H1 (cell line): ENCODE measurements around the gene CPNE4. TPM values are rescaled to one million over a fixed set of nuclear protein-coding genes. Genes with fewer than 3 reads are reported as not detected.
"Not testable (repeated sequence)": the region's sequence is repeated elsewhere in the genome, so short reads cannot be mapped to it uniquely, and the experiment has no call there.

Experiments
- CTCF ChIA-PET: fragments of 300-600 bp; sonication (Branson Sonifier 250); formaldehyde crosslinking; loops from one replicate; lab custom pipeline; 2021; ENCODE audit not compliant: partially characterized antibody; lab: Charles Lee
- POLR2A ChIA-PET: fragments of 300-600 bp; sonication (Branson Sonifier 250); formaldehyde crosslinking; loops from one replicate; lab custom pipeline; 2021; ENCODE audit warnings: inconsistent platforms; ENCODE audit not compliant: partially characterized antibody; lab: Charles Lee
- DNase-seq, 2 experiments: peaks; one replicate each; pipeline versions ENCODE4 v3.0.0 to v3.0.0-alpha.2; 2010 to 2022; ENCODE audit warnings: low spot score in 2 of 2, low read depth in 1 of 2, mixed read lengths in 1 of 2
- FAIRE-seq: peaks from 2 replicates; lab custom pipeline; 2011; peaks lifted over from hg19 to GRCh38; lab: Jason Lieb, UNC
- H2AFZ ChIP-seq: 2 replicates; pipeline ENCODE4 v1.8.1; 2012; ENCODE audit warnings: low read length, inconsistent platforms
- H2AK5ac ChIP-seq: 2 replicates; pipeline ENCODE4 v1.6.1; 2013; ENCODE audit warnings: low read depth, low read length
- H2BK120ac ChIP-seq: replicated peaks from 2 replicates; pipeline ENCODE3; 2013; ENCODE audit warnings: low read depth, low read length, inconsistent platforms
- H2BK12ac ChIP-seq: 2 replicates; pipeline ENCODE4 v1.6.1; 2013; ENCODE audit warnings: low read depth, low read length
- H2BK15ac ChIP-seq: 2 replicates; pipeline ENCODE4 v1.6.1; 2013; ENCODE audit warnings: low read length
- H2BK20ac ChIP-seq: 2 replicates; pipeline ENCODE4 v1.6.1; 2013; ENCODE audit warnings: low read length
- H2BK5ac ChIP-seq: 2 replicates; pipeline ENCODE4 v1.6.1; 2013; ENCODE audit warnings: low read depth, low read length
- H3K14ac ChIP-seq: 2 replicates; pipeline ENCODE4 v1.6.1; 2013; ENCODE audit warnings: inconsistent platforms; ENCODE audit not compliant: insufficient read length
- H3K18ac ChIP-seq: 2 replicates; pipeline ENCODE4 v1.6.1; 2013; ENCODE audit warnings: low read length; ENCODE audit errors: extremely low read depth
- H3K23ac ChIP-seq: 2 replicates; pipeline ENCODE4 v1.6.1; 2013; ENCODE audit warnings: inconsistent platforms; ENCODE audit not compliant: insufficient read length
- H3K23me2 ChIP-seq: 2 replicates; pipeline ENCODE4 v1.6.1; 2013; ENCODE audit warnings: low read depth, low read length
- H3K27ac ChIP-seq: 2 replicates; pipeline ENCODE4 v1.6.1; 2011; ENCODE audit warnings: low read depth, low read length, inconsistent platforms
- H3K27me3 ChIP-seq, 4 experiments: replicated peaks in 1 of 4; 1 replicate in 1 of 4; 2 replicates in 3 of 4; pipeline versions ENCODE4 v1.6.1 to v1.8.1; 2011 to 2013; ENCODE audit warnings: low read length in 3 of 4, mild to moderate bottlenecking in 3 of 4, inconsistent platforms in 2 of 4, mixed read lengths in 2 of 4, moderate library complexity in 1 of 4; ENCODE audit not compliant: control insufficient read depth in 3 of 4, insufficient read depth in 3 of 4; ENCODE audit errors: extremely low read depth in 1 of 4
- H3K36me3 ChIP-seq, 4 experiments: 2 replicates each; pipeline versions ENCODE4 v1.6.1 to v1.8.1; 2011 to 2013; ENCODE audit warnings: mild to moderate bottlenecking in 4 of 4, low read length in 3 of 4, moderate library complexity in 2 of 4, control low read depth in 1 of 4, inconsistent platforms in 1 of 4; ENCODE audit not compliant: insufficient read depth in 4 of 4, control insufficient read depth in 2 of 4
- H3K4ac ChIP-seq: replicated peaks from 2 replicates; pipeline ENCODE3; 2013; ENCODE audit warnings: low read length, low read depth, mixed read lengths, inconsistent platforms; ENCODE audit not compliant: insufficient read length
- H3K4me1 ChIP-seq, 4 experiments: replicated peaks in 1 of 4; 1 replicate in 1 of 4; 2 replicates in 3 of 4; pipeline versions ENCODE4 v1.6.1 to v1.8.1; 2011 to 2013; ENCODE audit warnings: low read length in 3 of 4, inconsistent platforms in 2 of 4, mixed read lengths in 1 of 4; ENCODE audit not compliant: insufficient read depth in 4 of 4, control insufficient read depth in 3 of 4
- H3K4me2 ChIP-seq, 2 experiments: 2 replicates each; pipeline versions ENCODE4 v1.6.1 to v1.8.1; 2011 to 2013; ENCODE audit warnings: low read depth in 2 of 2, low read length in 2 of 2, control low read depth in 1 of 2, inconsistent platforms in 1 of 2, mild to moderate bottlenecking in 1 of 2; ENCODE audit not compliant: insufficient read depth in 1 of 2
- H3K4me3 ChIP-seq, 4 experiments: fragments of 200-600, 300-600 bp in 1 of 4; sonication (generic), shearing (Covaris generic), sonication (Bioruptor Twin) in 1 of 4; 2 replicates each; pipeline versions ENCODE4 v1.5.1 to v1.8.1; 2011 to 2016; ENCODE audit warnings: low read length in 4 of 4, low read depth in 3 of 4, control low read depth in 2 of 4, inconsistent platforms in 2 of 4, mild to moderate bottlenecking in 2 of 4, mixed read lengths in 1 of 4, moderate library complexity in 1 of 4; ENCODE audit not compliant: insufficient read depth in 2 of 4; ENCODE audit errors: extremely low read depth in 1 of 4
- H3K56ac ChIP-seq: replicated peaks from 2 replicates; pipeline ENCODE3; 2013; ENCODE audit warnings: low read depth, mild to moderate bottlenecking, mixed read lengths, low read length, inconsistent platforms; ENCODE audit not compliant: insufficient read length
- H3K79me1 ChIP-seq: 2 replicates; pipeline ENCODE4 v1.6.1; 2013; ENCODE audit warnings: low read depth, low read length, control low read depth
- H3K79me2 ChIP-seq, 2 experiments: 2 replicates each; pipeline versions ENCODE4 v1.6.1 to v1.8.1; 2012 to 2013; ENCODE audit warnings: low read length in 2 of 2, mild to moderate bottlenecking in 2 of 2, inconsistent platforms in 1 of 2; ENCODE audit not compliant: insufficient read depth in 2 of 2, control insufficient read depth in 1 of 2
- H3K9ac ChIP-seq, 4 experiments: replicated peaks in 1 of 4; 1 replicate in 1 of 4; 2 replicates in 3 of 4; pipeline versions ENCODE4 v1.6.1 to v1.8.1; 2011 to 2013; ENCODE audit warnings: low read depth in 3 of 4, low read length in 3 of 4, control low read depth in 2 of 4, mild to moderate bottlenecking in 2 of 4, moderate library complexity in 2 of 4, inconsistent platforms in 1 of 4; ENCODE audit errors: extremely low read depth in 1 of 4
- H3K9me3 ChIP-seq, 2 experiments: 2 replicates each; pipeline versions ENCODE4 v1.6.1 to v1.8.1; 2012 to 2013; ENCODE audit warnings: mild to moderate bottlenecking in 2 of 2, moderate library complexity in 2 of 2, control low read depth in 1 of 2, inconsistent platforms in 1 of 2, low read depth in 1 of 2, low read length in 1 of 2, mixed read lengths in 1 of 2; ENCODE audit not compliant: insufficient read depth in 2 of 2
- H4K20me1 ChIP-seq, 2 experiments: replicated peaks in 1 of 2; 2 replicates each; pipeline versions ENCODE3 to v1.8.1; 2011 to 2013; ENCODE audit warnings: inconsistent platforms in 2 of 2, low read length in 2 of 2, mild to moderate bottlenecking in 1 of 2; ENCODE audit not compliant: insufficient read depth in 2 of 2, control insufficient read depth in 1 of 2
- H4K5ac ChIP-seq: 2 replicates; pipeline ENCODE4 v1.6.1; 2013; ENCODE audit warnings: low read length, low read depth, mixed read lengths, inconsistent platforms; ENCODE audit not compliant: insufficient read length
- H4K8ac ChIP-seq: 2 replicates; pipeline ENCODE4 v1.8.0; 2013; ENCODE audit warnings: mild to moderate bottlenecking, moderate library complexity, low read length, inconsistent platforms; ENCODE audit not compliant: insufficient read depth; ENCODE audit errors: extremely low read depth
- H4K91ac ChIP-seq: replicated peaks from 2 replicates; pipeline ENCODE3; 2013; ENCODE audit warnings: low read length, mixed read lengths, inconsistent platforms; ENCODE audit not compliant: insufficient read length
- WGBS, 2 experiments: shearing (Covaris generic) in 1 of 2; methylation state at CpG; one replicate each; pipeline versions ENCODE4 v1.1.6 to v1.1.7; 2013 to 2015; ENCODE audit warnings: low lambda C conversion rate in 2 of 2, mixed read lengths in 2 of 2, inconsistent platforms in 1 of 2, low coverage in 1 of 2, missing lambda C conversion rate in 1 of 2; ENCODE audit not compliant: insufficient replicate concordance in 2 of 2, insufficient coverage in 1 of 2, insufficient read length in 1 of 2; ENCODE audit errors: extremely low coverage in 1 of 2, missing lambda C conversion rate in 1 of 2; 5-methylcytosine and 5-hydroxymethylcytosine counted together
- polyA plus RNA-seq, 7 experiments: library from polyadenylated mRNA; depleted of rRNA in 3 of 7; stranded (reverse) in 5 of 7; unstranded in 2 of 7; fragments of >200 nt in 5 of 7; fragments of 200-250 nt in 2 of 7; gene quantifications; 1 replicate in 5 of 7; 2 replicates in 1 of 7; 4 replicates in 1 of 7; pipeline versions ENCODE4 v1.2.1 to v1.2.3, GENCODE V29; 2011 to 2013; ENCODE audit warnings: missing spikeins in 2 of 7, mixed read lengths in 2 of 7
- total RNA-seq: library from RNA; stranded (reverse); fragmentation: NEBNext Ultra II Directional; extraction: Animal tissue kit (Norgen Biotek cat#: 25700); gene quantifications from 2 replicates; pipeline ENCODE4 v1.2.1, GENCODE V29; 2021

Gene CPNE4
- total and polyA plus RNA-seq, 2 of the 8 experiments (the other 6 are each of a cell fraction or from before 2014, with no cell fraction given): 0.82 to 3.8 TPM

- H2BK120ac ChIP-seq, H3K23me2 ChIP-seq, H3K4me3 ChIP-seq, H4K91ac ChIP-seq, H3K9me3 ChIP-seq, H4K8ac ChIP-seq, H3K27ac ChIP-seq, H2BK15ac ChIP-seq, DNase-seq, H3K9ac ChIP-seq, H3K56ac ChIP-seq, H3K14ac ChIP-seq, H3K4me2 ChIP-seq, H2BK5ac ChIP-seq, H3K27me3 ChIP-seq, H4K5ac ChIP-seq, H3K18ac ChIP-seq, H2BK20ac ChIP-seq, H2AK5ac ChIP-seq, H3K23ac ChIP-seq, H3K4ac ChIP-seq, H4K20me1 ChIP-seq, H3K79me2 ChIP-seq, CTCF ChIA-PET, POLR2A ChIA-PET, H2AFZ ChIP-seq, H3K79me1 ChIP-seq, H2BK12ac ChIP-seq, H3K4me1 ChIP-seq, FAIRE-seq, H3K36me3 ChIP-seq: not testable (repeated sequence)
- WGBS, 2 experiments: 92% methylated on average over 1 of the region's 2 CpGs; no CpG with 5 or more reads in 1 of the 2 experiments
Measured at GRCh38 chr3:132044874-132045273, 10.1 kb upstream of the CPNE4 start.
